Measurements from ENCODE around the gene SNRPD1. TPM values are rescaled to one million over a fixed set of nuclear protein-coding genes. Genes with fewer than 3 reads are reported as not detected.

Gene SNRPD1
- total RNA-seq (ENCODE audit: low replicate concordance) = 26.2 and 34.2 TPM in 2 replicates

DNA sequence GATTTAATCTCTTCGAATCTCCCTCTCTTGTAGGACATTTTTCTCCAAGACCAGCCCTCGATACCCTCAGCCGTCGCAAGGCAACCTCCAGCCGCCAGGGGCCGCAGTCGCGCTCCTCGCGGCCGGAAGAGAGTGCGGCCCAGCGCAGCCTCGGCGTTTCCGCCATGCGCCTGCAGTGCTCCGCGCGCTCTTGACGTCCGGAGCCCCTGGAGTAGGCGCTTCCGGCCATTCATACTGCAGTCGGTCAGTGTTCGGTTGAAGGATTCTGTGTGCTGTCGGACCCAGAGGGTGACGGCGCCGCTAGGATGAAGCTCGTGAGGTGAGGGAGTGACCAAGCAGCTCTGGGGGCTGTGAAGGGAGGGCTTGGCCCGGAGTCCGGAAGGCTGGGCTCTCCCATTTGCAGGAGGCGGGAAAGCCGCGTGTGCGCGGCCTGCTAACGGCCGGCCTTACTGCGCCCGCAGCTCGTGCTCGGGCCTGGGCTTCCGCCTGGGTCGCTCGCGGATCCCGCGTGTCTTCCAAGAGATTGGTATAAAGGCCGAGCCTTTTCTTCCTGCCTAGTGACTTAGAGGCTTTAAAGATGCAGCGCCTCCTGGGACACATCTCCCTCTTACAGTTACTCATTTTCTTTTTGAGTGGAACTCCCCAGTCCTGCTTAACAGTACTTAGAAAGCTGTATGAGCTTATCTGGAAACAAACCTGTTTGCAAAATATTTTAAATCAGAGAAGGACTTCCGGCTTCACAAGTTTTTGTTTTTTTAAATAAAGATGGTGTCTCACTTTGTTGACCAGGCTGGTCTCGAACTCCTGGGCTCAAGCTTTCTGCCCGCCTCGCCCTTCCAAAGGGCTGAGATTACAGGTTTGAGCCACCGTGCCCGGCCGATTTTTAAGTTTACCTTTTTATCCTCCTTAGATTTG is at the start of gene SNRPD1:
TSS of gene SNRPD1 (plus strand) at position 190 of the 915 bp plus-strand sequence. CDS start at position 306, 116 bp downstream.

DNA sequence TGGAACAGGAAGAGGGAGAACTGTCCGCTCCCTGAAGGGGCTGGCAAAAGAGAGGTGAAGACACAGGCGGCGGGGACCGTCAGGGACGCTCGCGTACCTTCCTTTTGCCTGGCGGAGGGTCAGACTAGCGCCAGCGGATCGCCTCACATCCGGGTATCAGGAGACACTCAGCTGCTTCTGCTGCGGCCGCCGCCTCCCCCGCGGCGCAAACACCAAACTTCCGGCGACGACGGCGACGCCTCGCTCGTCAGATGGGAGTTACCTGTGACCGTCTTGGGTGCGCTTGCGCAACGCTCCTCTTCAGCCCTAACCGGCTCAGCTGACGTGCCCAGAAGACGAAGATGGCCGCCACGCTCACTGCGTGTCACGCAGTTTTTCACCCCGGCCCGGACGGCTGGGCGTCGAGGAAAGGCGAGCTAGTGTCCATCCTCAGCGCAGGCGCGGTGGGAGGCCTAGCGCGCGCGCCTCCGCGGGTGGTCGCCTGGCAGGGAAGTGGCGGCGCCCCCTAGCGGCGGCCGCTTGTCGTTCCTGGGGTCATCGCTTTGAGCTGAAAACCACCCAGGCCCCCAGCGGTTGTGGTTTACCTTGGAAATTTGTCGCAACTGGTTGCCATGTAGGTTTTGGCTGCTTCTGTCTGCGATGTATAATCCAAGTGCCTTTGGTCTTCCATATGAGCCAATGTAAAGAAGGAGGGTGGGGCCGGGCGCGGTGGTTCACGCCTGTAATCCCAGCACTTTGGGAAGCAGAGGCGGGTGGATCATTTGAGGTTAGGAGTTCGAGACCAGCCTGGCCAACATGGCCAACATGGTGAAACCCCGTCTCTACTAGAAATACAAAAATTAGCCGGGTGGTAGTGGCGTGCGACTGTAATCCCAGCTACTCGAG is 11.3 kb upstream of the SNRPD1 start, which contains the start of gene ESCO1:
TSS of gene ESCO1 (minus strand) at position 179 of the 885 bp plus-strand sequence. CDS start 25,861 bp downstream, outside the sequence.

Other genes with a start within 250 kb of the SNRPD1 start
- 4.3 and 11.7 TPM in 2 replicates for gene ESCO1, start 11.6 kb upstream of the SNRPD1 start, total RNA-seq (ENCODE audit: low replicate concordance)
- 4.7 and 7.8 TPM in 2 replicates for gene ABHD3, start 92.5 kb downstream of the SNRPD1 start, total RNA-seq (ENCODE audit: low replicate concordance)
- 57.5 and 85.2 TPM in 2 replicates for gene MIB1, start 128.5 kb downstream of the SNRPD1 start, total RNA-seq (ENCODE audit: low replicate concordance)

Data from smooth muscle cell of the coronary artery (primary cell).